Head of caudate nucleus (tissue), 42 donors: Measurements from ENCODE around the gene HSPA6.
"Not testable (repeated sequence)": the region's sequence is repeated elsewhere in the genome, so short reads cannot be mapped to it uniquely, and the experiment has no call there.

ENCODE experiments used
- DNase-seq, 42 donors: peaks; one replicate each; pipeline versions ENCODE4 v3.0.0 to v3.0.0-alpha.2; 2020 to 2021; ENCODE audit warnings: mixed read lengths in 7 of 42
- intact Hi-C: fragments of 100-400 bp; cut with DNase I; formaldehyde crosslinking; loops from one replicate; pipeline ENCODE4 v1.15.0; 2022

HSPA6 gene

DNA sequence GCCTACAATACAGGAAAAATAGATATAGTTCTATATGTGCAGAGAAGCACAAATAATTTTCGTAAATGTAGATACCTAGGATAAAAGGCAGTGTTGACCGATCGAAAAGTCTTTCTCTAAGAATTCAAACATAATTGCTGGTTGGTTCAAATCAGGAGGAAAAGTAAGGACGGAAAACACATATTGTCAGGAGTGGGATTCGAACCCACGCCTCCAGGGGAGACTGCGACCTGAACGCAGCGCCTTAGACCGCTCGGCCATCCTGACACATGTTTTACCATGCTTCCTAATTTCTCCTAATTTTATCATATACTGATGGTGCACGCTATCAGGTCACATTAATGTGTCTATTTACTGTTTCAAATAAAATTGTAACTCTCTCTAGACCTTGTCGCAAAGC, 5.8 kb downstream of the HSPA6 start:
- intact Hi-C loops = not testable (repeated sequence)
- DNase-seq = peak in 40 of 42 donors; percentile 39 to 88 (median 68)

DNA sequence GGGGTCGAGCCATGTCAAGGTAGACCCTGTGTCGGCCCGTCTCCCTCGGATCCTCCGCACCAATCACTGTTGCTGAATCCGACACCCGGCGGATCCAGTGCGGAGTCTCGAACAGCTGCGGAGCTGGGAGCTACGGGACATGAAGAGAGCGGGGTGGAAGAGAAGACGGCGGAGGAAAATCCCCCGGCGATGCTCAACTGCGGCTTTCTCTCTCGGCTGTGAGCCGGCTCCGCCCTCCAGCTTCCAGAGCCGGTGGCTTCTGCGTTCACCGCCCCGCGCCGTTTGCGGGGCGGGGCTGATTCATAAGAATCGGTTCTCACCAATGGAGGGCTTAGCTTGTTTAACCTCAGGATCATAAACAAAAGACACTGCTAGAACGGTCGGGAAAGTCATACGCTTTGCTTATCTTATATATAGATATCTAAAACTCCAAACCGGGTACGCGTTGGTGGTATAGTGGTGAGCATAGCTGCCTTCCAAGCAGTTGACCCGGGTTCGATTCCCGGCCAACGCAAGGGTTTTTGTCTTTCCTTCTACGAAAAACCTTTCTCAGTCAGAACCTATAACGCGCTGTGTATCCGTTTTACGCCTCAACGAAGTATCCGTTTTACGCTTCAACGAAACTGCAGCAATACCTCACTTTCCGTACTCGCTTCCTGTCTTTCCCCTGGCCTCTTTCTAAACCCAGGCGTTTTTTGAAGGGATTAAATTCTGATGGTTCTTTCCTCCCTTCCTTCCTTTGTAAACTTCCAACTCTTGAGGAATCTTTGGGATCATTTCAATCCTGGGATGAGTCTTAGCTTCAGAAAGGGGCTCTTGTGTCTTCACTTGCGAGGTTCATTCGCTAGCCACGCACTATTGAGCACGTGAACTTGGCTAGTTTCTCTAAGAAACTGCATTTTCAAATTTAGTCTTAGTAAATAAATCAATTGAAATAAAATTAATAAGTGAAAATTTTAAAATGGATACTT, 6.6 kb downstream of the HSPA6 start:
- intact Hi-C loops = not testable (repeated sequence)
- DNase-seq = peak; percentile 76 to 95 (median 87)

DNA sequence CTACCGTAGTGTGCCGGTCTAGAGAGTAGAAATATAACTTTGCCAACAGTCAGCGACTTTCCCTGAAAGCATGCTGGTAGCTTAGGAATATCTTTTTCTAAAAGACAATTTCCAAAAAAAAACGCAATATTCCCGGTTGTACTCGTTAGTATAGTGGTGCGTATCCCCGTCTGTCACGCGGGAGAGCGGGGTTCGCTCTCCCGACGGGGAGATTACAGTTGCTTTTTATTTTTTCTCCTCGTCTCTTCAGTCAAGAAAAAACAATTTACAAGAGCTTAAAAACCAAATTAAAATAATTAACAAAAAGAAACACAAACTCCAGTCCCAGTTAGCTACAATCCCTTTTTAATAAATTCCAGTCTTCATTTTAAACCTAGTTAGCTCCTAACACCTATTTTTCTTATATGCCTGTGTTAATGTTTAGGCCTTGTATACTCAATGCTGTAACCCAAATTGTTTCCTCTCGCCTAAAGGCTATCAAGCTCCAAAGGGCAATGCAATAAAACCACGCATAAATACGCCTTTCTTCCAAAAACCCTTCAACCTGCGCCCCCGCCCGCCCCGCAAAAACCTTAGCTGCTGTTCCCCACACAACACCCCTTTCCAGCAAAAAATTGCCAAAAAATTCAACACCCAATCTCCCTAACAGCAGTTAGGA, 7.8 kb downstream of the HSPA6 start:
- intact Hi-C loops = no loop called here
- peak in 4 of 42 donors; percentile 14 to 49 (median 33) for DNase-seq

DNA sequence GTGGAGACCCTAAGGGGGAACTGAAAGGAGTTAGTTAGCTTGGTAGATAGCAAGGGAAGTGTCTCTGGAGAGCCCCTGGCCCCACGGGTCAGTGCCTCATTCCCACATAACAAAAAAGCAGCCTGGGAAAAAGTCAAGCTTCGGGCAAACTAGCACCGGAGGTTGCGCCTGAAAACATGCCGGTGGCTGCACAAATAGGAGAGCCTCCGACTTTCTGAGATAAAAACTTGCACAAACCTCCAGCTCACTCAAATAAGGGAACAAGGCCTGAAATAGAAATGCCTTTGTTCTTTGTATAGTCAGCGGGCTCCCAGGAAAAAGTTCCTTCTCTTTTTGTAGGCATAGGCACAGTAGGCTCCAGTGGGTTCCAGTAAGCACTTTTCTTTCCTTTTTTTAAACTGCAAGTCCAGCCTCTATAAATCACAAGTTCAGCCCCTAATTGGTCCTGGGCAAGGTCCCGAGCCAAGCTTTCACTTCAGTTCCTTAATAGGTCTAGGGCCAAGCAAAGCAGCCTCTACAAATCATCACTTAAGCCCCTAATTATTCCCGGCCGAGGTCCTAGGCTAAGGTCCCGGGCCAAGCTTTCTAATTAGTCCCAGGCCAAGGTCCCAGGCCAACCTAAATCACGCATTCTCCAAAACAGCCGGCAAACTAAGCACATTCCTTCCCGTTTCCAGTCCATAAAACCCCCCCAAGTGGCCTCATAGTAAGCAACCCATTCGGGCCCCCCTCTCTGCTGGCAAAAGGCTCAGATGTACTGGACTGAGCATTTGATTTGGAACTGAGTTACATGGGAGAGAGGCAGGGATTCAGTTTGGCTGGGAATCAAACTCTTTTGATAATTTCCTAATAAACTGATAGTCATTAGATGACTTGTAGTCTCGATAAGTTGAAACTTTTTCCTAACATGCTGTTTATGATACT, 8.6 kb downstream of the HSPA6 start:
- intact Hi-C loops = not testable (repeated sequence)
- peak in 23 of 42 donors; percentile 19 to 78 (median 52) for DNase-seq

DNA sequence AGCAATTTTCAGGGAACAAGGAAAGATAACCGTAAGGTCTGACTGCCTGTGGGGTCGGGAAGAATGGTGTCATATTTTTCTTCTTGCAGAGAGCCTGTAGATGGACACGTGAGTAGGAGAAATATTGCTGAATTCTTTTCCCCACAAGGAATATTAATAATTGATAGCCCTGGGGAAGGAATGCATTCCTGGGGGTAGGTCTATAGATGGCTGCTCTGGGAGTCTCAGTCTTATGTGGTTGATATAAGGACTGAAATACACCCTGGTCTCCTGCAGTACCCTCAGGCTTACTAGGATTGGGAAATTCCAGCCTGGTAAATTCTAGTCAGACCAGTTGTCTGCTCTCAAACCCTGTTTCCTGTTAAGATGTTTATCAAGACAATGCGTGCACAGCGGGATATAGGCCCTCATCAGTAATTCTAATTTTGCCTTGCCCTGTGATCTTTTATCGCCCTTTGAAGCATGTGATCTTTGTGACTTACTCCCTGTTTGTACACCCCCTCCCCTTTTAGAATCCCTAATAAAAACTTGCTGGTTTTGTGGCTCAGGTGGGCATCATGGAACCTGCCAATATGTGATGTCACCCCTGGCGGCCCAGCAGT, 12.8 kb downstream of the HSPA6 start:
- intact Hi-C loops, DNase-seq: not testable (repeated sequence)

DNA sequence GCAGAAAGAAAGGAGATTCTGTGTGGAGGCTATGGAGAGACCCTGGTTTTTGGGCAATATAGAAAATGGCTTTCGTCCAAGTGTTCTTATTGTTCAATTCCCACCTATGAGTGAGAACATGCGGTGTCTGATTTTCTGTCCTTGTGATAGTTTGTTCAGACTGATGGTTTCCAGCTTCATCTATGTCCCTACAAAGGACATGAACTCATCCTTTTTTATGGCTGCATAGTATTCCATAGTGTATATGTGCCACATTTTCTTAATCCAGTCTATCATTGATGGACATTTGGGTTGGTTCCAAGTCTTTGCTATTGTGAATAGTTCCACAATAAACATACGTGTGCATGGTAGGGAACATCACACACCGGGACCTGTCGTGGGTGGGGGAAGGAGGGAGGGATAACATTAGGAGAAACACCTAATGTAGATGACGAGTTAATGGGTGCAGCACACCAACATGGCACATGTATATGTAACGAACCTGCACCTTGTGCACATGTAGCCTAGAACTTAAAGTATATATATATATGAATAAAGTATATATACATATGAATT, 14.7 kb downstream of the HSPA6 start:
- intact Hi-C loops, DNase-seq: not testable (repeated sequence)

DNA sequence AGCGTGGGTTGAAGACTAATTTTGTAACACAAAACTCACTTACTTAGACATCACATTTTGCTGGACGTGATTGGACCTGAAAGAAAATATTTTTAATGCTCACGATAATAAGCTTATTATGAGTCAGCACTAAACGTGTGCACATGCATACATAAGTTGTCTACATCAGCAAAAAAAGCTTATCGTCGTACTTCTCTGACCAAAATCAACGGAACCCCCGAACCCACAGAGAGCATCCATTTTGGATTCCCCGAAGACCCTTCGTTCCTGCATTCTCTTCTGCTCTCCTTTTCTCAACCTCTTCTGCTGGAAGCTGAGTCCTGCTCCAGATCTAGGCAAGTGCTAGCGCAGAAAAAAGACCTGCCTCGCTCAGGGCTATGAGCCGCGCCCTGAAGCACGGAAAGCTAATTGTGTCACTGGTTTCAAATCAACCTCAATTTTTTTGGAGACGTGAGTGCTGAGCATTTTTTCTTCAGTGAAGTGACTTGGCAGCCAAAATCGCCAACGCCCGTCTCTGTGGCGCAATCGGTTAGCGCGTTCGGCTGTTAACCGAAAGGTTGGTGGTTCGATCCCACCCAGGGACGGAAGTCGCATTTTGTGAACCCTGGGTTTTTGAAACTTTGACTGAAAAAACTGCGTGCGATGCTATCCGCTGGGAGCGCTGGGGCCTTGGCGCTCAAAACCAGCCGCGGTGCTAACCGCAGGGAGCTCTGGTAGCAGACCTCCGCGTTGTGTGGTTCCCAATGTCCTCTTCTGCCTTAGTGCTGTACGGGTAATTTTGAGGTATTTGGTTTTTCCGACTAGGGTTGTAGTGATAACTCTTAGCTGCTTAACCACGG, 15.6 kb downstream of the HSPA6 start:
- intact Hi-C loops = not testable (repeated sequence)
- peak; percentile 52 to 91 (median 80) for DNase-seq

DNA sequence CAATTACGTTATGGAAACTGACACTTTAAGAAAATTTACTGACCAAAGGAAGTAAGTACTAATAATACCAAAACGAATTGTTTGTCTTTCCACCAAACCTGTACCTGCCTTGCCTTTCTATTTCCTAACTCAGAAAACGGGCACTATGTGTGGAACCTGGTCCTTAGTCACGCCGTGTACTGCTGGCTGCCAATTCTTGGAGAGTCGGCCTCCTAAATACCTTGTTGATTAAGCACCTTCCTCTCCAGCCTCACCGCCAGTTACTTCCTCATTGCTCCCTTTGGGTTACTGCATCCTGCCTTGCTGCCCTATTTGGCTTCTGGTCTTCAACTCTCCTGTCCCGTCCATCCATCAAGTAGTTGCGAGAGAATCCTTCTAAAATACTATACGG, 16.2 kb downstream of the HSPA6 start:
- intact Hi-C loops, DNase-seq: not testable (repeated sequence)

DNA sequence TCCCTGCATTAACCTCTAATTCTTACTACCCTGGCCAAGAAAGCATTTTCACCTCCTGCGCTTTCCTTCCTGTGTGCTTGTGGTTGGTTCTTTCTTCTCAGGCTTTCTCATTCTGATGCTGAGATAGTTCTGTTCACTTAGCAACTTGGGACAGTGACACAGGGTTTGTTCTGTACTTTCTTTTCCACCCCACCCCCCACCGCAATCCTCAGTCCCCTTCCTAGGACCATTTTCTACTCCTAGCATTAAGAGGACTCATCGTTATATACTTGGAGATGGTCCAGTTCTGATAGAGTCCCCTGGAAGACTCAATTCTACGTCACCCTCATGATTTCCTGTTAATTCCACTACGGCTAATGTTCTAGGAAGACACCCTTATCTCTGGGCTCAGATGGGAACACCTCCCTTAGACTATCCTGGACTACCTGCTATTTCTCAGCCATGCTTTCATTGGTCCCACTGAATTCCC, 17.8 kb downstream of the HSPA6 start:
- intact Hi-C loops, DNase-seq: not testable (repeated sequence)

DNA sequence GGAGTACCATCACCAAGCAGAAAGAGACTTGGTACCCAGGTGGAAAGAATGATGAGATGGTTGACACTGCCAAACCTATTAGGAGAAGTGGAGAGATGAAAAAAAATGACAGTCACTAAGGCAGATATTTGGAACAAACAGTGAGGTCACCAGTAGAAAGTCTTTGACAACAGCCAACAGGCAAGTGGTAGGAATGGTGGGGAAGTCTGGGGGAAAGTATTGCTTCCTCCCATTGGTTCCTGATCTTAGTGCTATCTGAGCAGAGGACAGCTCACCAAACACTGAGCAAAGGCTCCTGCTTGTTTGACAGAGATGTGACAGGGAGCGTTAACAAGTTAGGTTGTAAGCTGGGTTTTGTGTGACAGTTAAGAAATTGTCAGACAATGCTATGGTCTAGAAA, 18.8 kb downstream of the HSPA6 start:
- DNase-seq, intact Hi-C loops: not testable (repeated sequence)

DNA sequence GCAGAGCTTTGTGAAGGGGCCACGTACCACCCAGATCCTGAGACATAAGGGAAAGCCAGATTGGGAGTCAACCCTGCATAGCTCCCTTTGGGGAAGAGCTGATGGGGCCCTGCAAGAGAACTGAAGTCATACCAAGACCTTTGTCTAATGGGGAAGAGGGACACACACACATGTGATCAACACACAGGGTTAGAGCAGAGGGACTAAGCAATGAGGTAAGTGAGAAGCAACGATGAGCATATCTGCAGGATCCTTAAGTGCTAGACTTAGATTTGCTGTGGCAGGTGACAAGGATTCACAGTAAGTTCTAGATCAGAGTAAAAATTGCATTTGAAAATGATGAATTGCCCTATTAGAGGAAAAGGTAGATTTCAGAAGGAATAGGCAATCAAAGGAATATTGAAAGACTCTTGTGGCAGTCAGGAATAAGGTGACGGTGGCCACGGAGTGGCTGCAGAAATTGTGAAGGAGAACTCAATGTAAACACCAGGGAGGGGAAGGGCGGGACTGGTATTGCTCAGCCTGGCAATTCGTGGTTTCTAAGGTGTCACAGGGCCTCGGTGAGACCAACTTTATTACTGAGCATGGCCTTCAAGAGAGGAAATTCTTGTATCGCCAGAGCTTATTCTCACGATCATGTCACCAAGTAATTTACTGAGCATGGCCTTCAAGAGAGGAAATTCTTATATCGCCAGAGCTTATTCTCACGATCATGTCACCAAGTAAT, 20.8 kb downstream of the HSPA6 start:
- DNase-seq, intact Hi-C loops: not testable (repeated sequence)

DNA sequence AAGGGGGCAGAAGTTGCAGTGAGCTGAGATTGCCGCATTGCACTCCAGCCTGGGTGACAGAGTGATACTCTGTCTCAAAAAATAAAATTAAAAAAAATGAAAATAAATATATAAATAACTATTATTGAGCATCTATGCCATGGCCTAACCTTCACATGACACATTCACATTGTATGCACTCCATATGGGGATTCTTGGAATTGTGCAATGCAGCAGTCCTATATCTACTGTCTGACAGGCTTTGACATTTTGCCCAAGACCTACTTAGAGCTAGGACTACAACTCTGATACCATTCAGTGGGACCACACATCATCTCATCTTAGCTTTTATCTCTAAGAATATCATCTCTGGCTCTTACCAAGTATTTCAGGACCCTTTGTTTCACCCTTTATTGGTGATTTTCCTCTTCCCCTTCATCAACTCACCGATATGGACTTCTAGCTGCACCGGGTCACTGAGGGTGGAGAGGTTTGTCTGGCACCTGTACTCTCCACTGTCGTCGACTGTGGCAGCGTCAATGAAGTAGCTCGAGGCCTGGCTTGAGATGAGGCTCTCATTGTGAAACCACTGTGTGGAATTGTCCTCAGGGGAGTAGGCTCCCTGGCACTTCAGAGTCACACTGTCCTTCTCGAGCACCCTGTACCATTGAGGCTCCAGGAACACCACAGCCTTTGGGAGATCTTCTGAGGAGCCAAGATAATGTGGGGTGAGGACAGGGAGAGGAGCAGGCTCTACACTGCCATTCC, 23.8 kb downstream of the HSPA6 start:
- intact Hi-C loops, DNase-seq: not testable (repeated sequence)

DNA sequence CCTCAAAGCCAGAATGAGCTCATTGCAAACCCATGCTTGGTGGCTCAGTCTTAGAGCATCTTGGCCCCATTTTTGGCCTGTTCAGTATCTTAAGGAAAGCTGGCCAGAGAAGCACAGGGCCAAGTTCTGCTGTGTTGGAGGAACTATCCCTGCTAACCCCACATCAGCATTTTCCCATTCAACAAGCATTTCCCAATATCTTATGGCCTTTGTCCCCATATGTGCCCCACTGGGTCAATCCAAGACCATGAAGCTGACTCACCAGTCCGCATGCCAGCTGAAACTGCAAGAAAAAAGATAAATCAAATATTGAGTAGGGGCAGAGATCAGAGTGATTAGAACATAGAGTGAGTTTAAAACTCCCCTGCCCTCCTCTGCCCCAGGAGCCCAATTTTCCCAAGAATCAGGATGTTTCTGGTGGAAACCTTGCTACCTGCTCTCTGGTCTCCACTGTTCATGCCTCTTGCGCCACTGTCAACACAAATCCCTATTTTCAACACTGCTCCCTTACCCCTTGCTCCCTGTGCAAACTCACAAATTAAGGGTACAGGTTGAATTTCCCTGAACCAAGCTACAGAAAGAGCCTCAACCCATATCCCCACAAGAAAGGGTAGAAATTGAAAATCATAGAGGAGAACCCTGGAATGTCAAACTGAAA, 24.5 kb downstream of the HSPA6 start:
- DNase-seq, intact Hi-C loops: not testable (repeated sequence)

DNA sequence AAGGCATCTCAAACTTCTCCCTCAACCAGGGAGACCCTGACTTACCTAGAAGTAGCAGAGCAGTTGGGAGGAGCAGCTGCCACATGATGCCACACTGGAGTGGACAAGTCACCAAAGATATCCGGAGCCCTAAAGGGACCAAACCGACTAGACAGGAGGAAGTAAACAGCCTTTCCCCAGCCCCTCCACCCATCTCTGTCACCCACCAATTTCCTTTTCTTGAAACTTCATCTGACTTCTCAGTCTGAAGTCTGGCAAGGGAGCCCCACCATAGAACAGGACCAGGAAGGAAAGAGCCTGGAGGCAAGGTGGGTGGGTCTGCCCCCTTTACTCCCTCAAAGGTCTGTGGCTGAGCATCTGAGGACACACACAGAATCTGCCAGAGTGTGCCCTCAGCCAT, 25.3 kb downstream of the HSPA6 start, which contains the start of gene FCGR3A:
FCGR3A (minus strand) TSS at position 167 of the 400 bp plus-strand sequence; CDS start at position 85, 82 bp downstream.
- DNase-seq = peak in 3 of 42 donors; percentile 28 to 34 (median 29)
- intact Hi-C loops = no loop called here

DNA sequence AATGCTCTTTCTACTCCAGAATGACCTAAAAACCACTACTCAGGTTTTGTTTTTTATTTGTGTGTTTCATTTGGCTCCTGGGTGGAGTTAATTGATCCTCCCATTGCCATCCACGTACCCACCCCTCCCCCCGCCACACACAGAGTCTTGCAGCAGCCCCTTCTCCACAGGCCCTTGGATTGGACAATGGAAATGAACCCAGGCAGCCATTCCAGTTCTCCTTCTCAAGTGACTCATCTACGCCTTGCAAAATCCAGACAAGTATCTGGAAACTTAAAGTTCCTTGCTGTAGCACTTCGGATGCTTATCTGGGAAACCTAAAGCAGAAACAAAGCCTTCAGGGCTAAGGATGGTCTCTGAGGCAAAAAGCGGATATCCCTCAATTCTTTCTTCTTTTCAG, 26.6 kb downstream of the HSPA6 start:
- intact Hi-C loops, DNase-seq: not testable (repeated sequence)
